Parathyroid adenoma (tissue), 2 donors: Measurements from ENCODE around the gene N4BP3.
"Not testable (repeated sequence)": the region's sequence is repeated elsewhere in the genome, so short reads cannot be mapped to it uniquely, and the experiment has no call there.

Source experiments
- H2AFZ ChIP-seq: fragments of 300-600 bp; sonication (generic); one replicate; pipeline ENCODE4 v1.7.0; 2017; ENCODE audit warnings: antibody characterized with exemption, mild to moderate bottlenecking
- H3K27ac ChIP-seq: fragments of 300-600 bp; sonication (generic); one replicate; pipeline ENCODE4 v1.7.0; 2017
- H3K27me3 ChIP-seq: fragments of 300-600 bp; sonication (generic); one replicate; pipeline ENCODE4 v1.7.0; 2017; ENCODE audit warnings: low read length; ENCODE audit not compliant: control insufficient read depth, insufficient read depth
- H3K36me3 ChIP-seq: fragments of 300-600 bp; sonication (generic); one replicate; pipeline ENCODE4 v1.7.0; 2017; ENCODE audit warnings: low read length; ENCODE audit not compliant: control insufficient read depth, insufficient read depth
- H3K4me1 ChIP-seq: fragments of 300-600 bp; sonication (generic); one replicate; pipeline ENCODE4 v1.7.0; 2017; ENCODE audit warnings: control low read depth
- H3K4me2 ChIP-seq: fragments of 300-600 bp; sonication (generic); one replicate; pipeline ENCODE4 v1.7.0; 2017; ENCODE audit warnings: low read length
- H3K4me3 ChIP-seq: fragments of 300-600 bp; sonication (generic); one replicate; pipeline ENCODE4 v1.7.0; 2017; ENCODE audit warnings: low read depth, low read length
- H3K79me2 ChIP-seq: fragments of 300-600 bp; sonication (generic); one replicate; pipeline ENCODE4 v1.7.0; 2017; ENCODE audit warnings: control low read depth
- H3K9ac ChIP-seq: fragments of 300-600 bp; sonication (generic); one replicate; pipeline ENCODE4 v1.7.0; 2017; ENCODE audit warnings: mild to moderate bottlenecking
- H3K9me3 ChIP-seq: fragments of 300-600 bp; sonication (generic); one replicate; pipeline ENCODE4 v1.7.0; 2017; ENCODE audit warnings: low read length; ENCODE audit not compliant: control insufficient read depth
- CTCF ChIP-seq: fragments of 300-600 bp; sonication (generic); IDR thresholded peaks from one replicate; pipeline ENCODE4 v1.7.0; 2017; ENCODE audit warnings: antibody characterized with exemption, mild to moderate bottlenecking
- donor health status: primary hyperparathyroidism.

N4BP3 gene

GRCh38 chr5:178085316-178085715 lies 28.0 kb upstream of the N4BP3 start:
- Histone ChIP-seq H3K4me2 (no peak overlapping the region), H3K27me3 (no peaks in the 10 kb centered on the region), H3K79me2 (no peaks in the 10 kb centered on the region), H3K4me3 (no peak overlapping the region), H3K27ac (no peak overlapping the region), H3K9ac (no peak overlapping the region), H2AFZ (no peak overlapping the region), H3K36me3 (no peaks in the 10 kb centered on the region), H3K4me1 (peaks cover 3% of the 10 kb centered on the region), H3K9me3 (no peaks in the 10 kb centered on the region)
- TF ChIP-seq CTCF = no peak

- Histone ChIP-seq H3K27ac (no peak overlapping the region), H2AFZ (no peak overlapping the region), H3K79me2 (no peaks in the 10 kb centered on the region), H3K9ac (no peak overlapping the region), H3K4me3 (no peak overlapping the region), H3K4me2 (no peak overlapping the region), H3K9me3 (no peaks in the 10 kb centered on the region), H3K36me3 (no peaks in the 10 kb centered on the region), H3K4me1 (peaks cover 3% of the 10 kb centered on the region), H3K27me3 (no peaks in the 10 kb centered on the region)
- TF ChIP-seq CTCF = no peak
Observed at GRCh38 chr5:178086266-178086665, 27.1 kb upstream of the N4BP3 start.

- not testable (repeated sequence) for H2AFZ ChIP-seq, H3K27ac ChIP-seq, H3K4me2 ChIP-seq, H3K9me3 ChIP-seq, H3K9ac ChIP-seq, H3K79me2 ChIP-seq, H3K36me3 ChIP-seq, H3K4me3 ChIP-seq, H3K4me1 ChIP-seq, H3K27me3 ChIP-seq
Observed at GRCh38 chr5:178087199-178087598, 26.1 kb upstream of the N4BP3 start.

GRCh38 chr5:178090856-178091255 lies 22.5 kb upstream of the N4BP3 start:
- no peak for TF ChIP-seq CTCF
- H3K27me3 ChIP-seq = no peaks in the 10 kb centered on the region
- no peaks in the 10 kb centered on the region for H3K9me3 ChIP-seq
- no peaks in the 10 kb centered on the region for H3K79me2 ChIP-seq
- H3K4me1 ChIP-seq = no peaks in the 10 kb centered on the region
- H3K4me2 ChIP-seq = no peak overlapping the region
- no peaks in the 10 kb centered on the region for H3K36me3 ChIP-seq
- H3K27ac ChIP-seq = no peak overlapping the region
- peak overlapping the region; percentile 35 for H2AFZ ChIP-seq
- H3K9ac ChIP-seq = no peak overlapping the region
- no peak overlapping the region for H3K4me3 ChIP-seq

GRCh38 chr5:178093134-178093533 lies 20.2 kb upstream of the N4BP3 start:
- H3K4me3 ChIP-seq = no peak overlapping the region
- no peaks in the 10 kb centered on the region for H3K9me3 ChIP-seq
- no peak for TF ChIP-seq CTCF
- no peak overlapping the region for H3K27ac ChIP-seq
- H3K4me1 ChIP-seq = no peaks in the 10 kb centered on the region
- H3K36me3 ChIP-seq = no peaks in the 10 kb centered on the region
- H3K9ac ChIP-seq = no peak overlapping the region
- no peak overlapping the region for H3K4me2 ChIP-seq
- H3K27me3 ChIP-seq = no peaks in the 10 kb centered on the region
- H2AFZ ChIP-seq = no peak overlapping the region
- H3K79me2 ChIP-seq = no peaks in the 10 kb centered on the region
